GM19240 (cell line): ENCODE results near the gene RBM19.

ENCODE experiments used
- DNase-seq: peaks from one replicate; pipeline ENCODE4 v3.0.0; 2011; ENCODE audit warnings: low spot score; ENCODE audit not compliant: insufficient read length

Gene RBM19

GRCh38 chr12:113860059-113860820 lies 105.9 kb downstream of the RBM19 start:
- DNase-seq: no peak

- no peak for DNase-seq
These were observed 107.2 kb downstream of the RBM19 start for GRCh38 chr12:113858841-113859386.

- DNase-seq: no peak
These were observed 108.8 kb downstream of the RBM19 start for GRCh38 chr12:113857371-113857770.

- DNase-seq: no peak
These were observed 110.1 kb downstream of the RBM19 start for GRCh38 chr12:113855998-113856397.

- no peak for DNase-seq
These were observed 111.6 kb downstream of the RBM19 start for GRCh38 chr12:113854385-113855142.

- no peak for DNase-seq
These were observed 112.6 kb downstream of the RBM19 start for GRCh38 chr12:113853491-113853890.

GRCh38 chr12:113852695-113853490 lies 113.2 kb downstream of the RBM19 start:
- DNase-seq: no peak

GRCh38 chr12:113852264-113852663 lies 113.9 kb downstream of the RBM19 start:
- DNase-seq: no peak

- no peak for DNase-seq
These were observed 115.6 kb downstream of the RBM19 start for GRCh38 chr12:113850309-113851056.

GRCh38 chr12:113847856-113848255 lies 118.3 kb downstream of the RBM19 start:
- no peak for DNase-seq

- DNase-seq: no peak
These were observed 119.0 kb downstream of the RBM19 start for GRCh38 chr12:113846883-113847755.

GRCh38 chr12:113845900-113846674 lies 120.0 kb downstream of the RBM19 start:
- DNase-seq: no peak

GRCh38 chr12:113844495-113845210 lies 121.5 kb downstream of the RBM19 start:
- DNase-seq: no peak

GRCh38 chr12:113842699-113843098 lies 123.4 kb downstream of the RBM19 start:
- no peak for DNase-seq

GRCh38 chr12:113841786-113842185 lies 124.3 kb downstream of the RBM19 start:
- no peak for DNase-seq

GRCh38 chr12:113840401-113841042 lies 125.6 kb downstream of the RBM19 start:
- no peak for DNase-seq

- DNase-seq: no peak
These were observed 127.2 kb downstream of the RBM19 start for GRCh38 chr12:113838896-113839295.
